Trophoblast cell (in vitro differentiated cells and primary cell): ENCODE data around the gene UQCRQ.
A peak's percentile ranks its signal among the peaks of the same experiment; 100 is the strongest.

Source experiments
- DNase-seq, 2 donors: peaks; one replicate each; pipeline ENCODE4 v3.0.0-alpha.2; 2016
- H2AFZ ChIP-seq: 2 replicates; pipeline ENCODE4 v1.6.1; 2013; ENCODE audit warnings: low read length, moderate library complexity, mild to moderate bottlenecking; ENCODE audit not compliant: insufficient read depth, poor library complexity
- H2AK5ac ChIP-seq: 2 replicates; pipeline ENCODE4 v1.6.1; 2013; ENCODE audit warnings: mild to moderate bottlenecking, low read length
- H2BK120ac ChIP-seq: 2 replicates; pipeline ENCODE4 v1.6.1; 2013; ENCODE audit warnings: low read length, mild to moderate bottlenecking, moderate library complexity; ENCODE audit not compliant: insufficient read depth, poor library complexity
- H2BK12ac ChIP-seq: 2 replicates; pipeline ENCODE4 v1.6.1; 2013; ENCODE audit warnings: mild to moderate bottlenecking, low read length, moderate library complexity
- H2BK5ac ChIP-seq: 2 replicates; pipeline ENCODE4 v1.6.1; 2013; ENCODE audit warnings: low read length, low read depth, moderate library complexity, mild to moderate bottlenecking; ENCODE audit not compliant: poor library complexity
- H3K14ac ChIP-seq: 2 replicates; pipeline ENCODE4 v1.6.1; 2013; ENCODE audit warnings: mild to moderate bottlenecking, low read length
- H3K18ac ChIP-seq: 2 replicates; pipeline ENCODE4 v1.6.1; 2013; ENCODE audit warnings: mild to moderate bottlenecking, low read length
- H3K23ac ChIP-seq: 2 replicates; pipeline ENCODE4 v1.6.1; 2013; ENCODE audit warnings: low read length
- H3K27ac ChIP-seq: 2 replicates; pipeline ENCODE4 v1.5.1; 2013; ENCODE audit warnings: low read depth, mild to moderate bottlenecking, inconsistent platforms, low read length, moderate library complexity
- H3K27me3 ChIP-seq: 2 replicates; pipeline ENCODE4 v1.6.1; 2013; ENCODE audit warnings: inconsistent platforms, mild to moderate bottlenecking, low read length, moderate library complexity; ENCODE audit not compliant: insufficient read depth
- H3K36me3 ChIP-seq, 2 experiments: 1 replicate in 1 of 2; 2 replicates in 1 of 2; pipeline ENCODE4 v1.6.1; 2013; ENCODE audit warnings: low read length in 2 of 2, mild to moderate bottlenecking in 2 of 2, moderate library complexity in 1 of 2; ENCODE audit not compliant: insufficient read depth in 2 of 2, control insufficient read depth in 1 of 2
- H3K4ac ChIP-seq: 2 replicates; pipeline ENCODE4 v1.6.1; 2013; ENCODE audit warnings: low read depth, mild to moderate bottlenecking, low read length, moderate library complexity
- H3K4me1 ChIP-seq, 2 experiments: 1 replicate in 1 of 2; 2 replicates in 1 of 2; pipeline ENCODE4 v1.6.1; 2013; ENCODE audit warnings: low read length in 2 of 2, mild to moderate bottlenecking in 2 of 2, moderate library complexity in 1 of 2; ENCODE audit not compliant: insufficient read depth in 2 of 2, control insufficient read depth in 1 of 2
- H3K4me2 ChIP-seq: 2 replicates; pipeline ENCODE4 v1.6.1; 2013; ENCODE audit warnings: inconsistent platforms, mild to moderate bottlenecking, low read length, moderate library complexity
- H3K4me3 ChIP-seq: 2 replicates; pipeline ENCODE4 v1.5.1; 2013; ENCODE audit warnings: mild to moderate bottlenecking, low read depth, low read length, inconsistent platforms
- H3K79me1 ChIP-seq: one replicate; pipeline ENCODE4 v1.6.1; 2013; ENCODE audit warnings: low read length
- H3K79me2 ChIP-seq: 2 replicates; pipeline ENCODE4 v1.6.1; 2013; ENCODE audit warnings: low read length, mild to moderate bottlenecking; ENCODE audit not compliant: control insufficient read depth, insufficient read depth, poor library complexity
- H3K9ac ChIP-seq: 2 replicates; pipeline ENCODE4 v1.6.1; 2013; ENCODE audit warnings: mild to moderate bottlenecking, low read length
- H3K9me3 ChIP-seq: 2 replicates; pipeline ENCODE4 v1.6.1; 2013; ENCODE audit warnings: low read depth, mild to moderate bottlenecking, control low read depth, inconsistent platforms, low read length; ENCODE audit not compliant: insufficient read depth
- H4K12ac ChIP-seq: 2 replicates; pipeline ENCODE4 v1.6.1; 2013; ENCODE audit warnings: low read depth, mild to moderate bottlenecking, low read length, moderate library complexity
- H4K8ac ChIP-seq: 2 replicates; pipeline ENCODE4 v1.6.1; 2013; ENCODE audit warnings: low read depth, mild to moderate bottlenecking, low read length, moderate library complexity
- H4K91ac ChIP-seq: one replicate; pipeline ENCODE4 v1.6.1; 2013; ENCODE audit warnings: low read depth, mild to moderate bottlenecking, low read length, moderate library complexity
- WGBS: extraction: QIAGEN DNeasy Blood & Tissue Kit; methylation state at CpG from one replicate; pipeline ENCODE4 v1.1.7; 2013; ENCODE audit warnings: missing lambda C conversion rate; ENCODE audit not compliant: insufficient read length, insufficient coverage; ENCODE audit errors: extremely low coverage; 5-methylcytosine and 5-hydroxymethylcytosine counted together

UQCRQ gene

GRCh38 chr5:132827943-132828673 lies 38.3 kb upstream of the UQCRQ start:
- Histone ChIP-seq H2BK12ac (no peak overlapping the region), H3K4ac (no peak overlapping the region), H4K8ac (no peak overlapping the region), H3K4me3 (no peak overlapping the region), H3K14ac (no peak overlapping the region), H3K36me3 (peaks cover 0 to 3% of the 10 kb centered on the region in 2 experiments), H3K18ac (no peak overlapping the region), H4K12ac (no peak overlapping the region), H3K9me3 (no peaks in the 10 kb centered on the region), H2AFZ (no peak overlapping the region), H2BK5ac (no peak overlapping the region), H3K4me1 (peaks cover 22 to 30% of the 10 kb centered on the region in 2 experiments), H3K27me3 (no peaks in the 10 kb centered on the region), H2BK120ac (no peak overlapping the region), H3K27ac (no peak overlapping the region), H3K9ac (no peak overlapping the region), H2AK5ac (no peak overlapping the region), H3K79me2 (peaks cover 6% of the 10 kb centered on the region), H3K79me1 (peaks cover 22% of the 10 kb centered on the region), H4K91ac (no peak overlapping the region), H3K23ac (no peak overlapping the region), H3K4me2 (no peak overlapping the region)
- DNase-seq = no peak
- no CpG with 5 or more reads among the region's 4 CpGs for WGBS

- peaks cover 6% of the 10 kb centered on the region for H3K79me2 ChIP-seq
- H4K12ac ChIP-seq = no peak overlapping the region
- no peak overlapping the region for H2BK12ac ChIP-seq
- H3K4me2 ChIP-seq = no peak overlapping the region
- no peak overlapping the region for H4K8ac ChIP-seq
- no peak overlapping the region for H3K27ac ChIP-seq
- H3K4ac ChIP-seq = no peak overlapping the region
- no peak overlapping the region for H3K23ac ChIP-seq
- peaks cover 17% of the 10 kb centered on the region for H3K79me1 ChIP-seq
- no peak overlapping the region for H4K91ac ChIP-seq
- H3K4me1 ChIP-seq = peaks cover 17 to 22% of the 10 kb centered on the region in 2 experiments
- H2BK120ac ChIP-seq = no peak overlapping the region
- H3K9ac ChIP-seq = no peak overlapping the region
- no peaks in the 10 kb centered on the region for H3K9me3 ChIP-seq
- no peak overlapping the region for H3K4me3 ChIP-seq
- H2AK5ac ChIP-seq = no peak overlapping the region
- DNase-seq = no peak
- peaks cover 0 to under 1% of the 10 kb centered on the region in 2 experiments for H3K36me3 ChIP-seq
- H3K14ac ChIP-seq = no peak overlapping the region
- WGBS = no CpG with 5 or more reads among the region's 4 CpGs
- H3K27me3 ChIP-seq = no peaks in the 10 kb centered on the region
- no peak overlapping the region for H2AFZ ChIP-seq
- H3K18ac ChIP-seq = no peak overlapping the region
- H2BK5ac ChIP-seq = no peak overlapping the region
Measured at GRCh38 chr5:132828846-132829494, 37.5 kb upstream of the UQCRQ start.

- Histone ChIP-seq H3K9me3 (no peaks in the 10 kb centered on the region), H3K4me3 (peak overlapping the region; percentile 76), H3K18ac (peak overlapping the region; percentile 92), H2BK120ac (peak overlapping the region; percentile 78), H2AK5ac (peak overlapping the region; percentile 44), H3K14ac (peak overlapping the region; percentile 94), H2BK5ac (peak overlapping the region; percentile 31), H3K79me1 (peaks cover 17% of the 10 kb centered on the region), H2AFZ (peak overlapping the region; percentile 94), H3K23ac (no peak overlapping the region), H4K8ac (peak overlapping the region; percentile 81), H3K27ac (peak overlapping the region; percentile 24), H4K91ac (peak overlapping the region; percentile 93), H4K12ac (peak overlapping the region; percentile 79), H3K4me2 (peak overlapping the region; percentile 81), H3K4me1 (peaks cover 17 to 22% of the 10 kb centered on the region in 2 experiments), H3K4ac (peak overlapping the region; percentile 50), H3K79me2 (peaks cover 6% of the 10 kb centered on the region), H3K9ac (peak overlapping the region; percentile 70), H2BK12ac (no peak overlapping the region), H3K27me3 (no peaks in the 10 kb centered on the region), H3K36me3 (no peaks in the 10 kb centered on the region)
- no CpG with 5 or more reads among the region's 75 CpGs for WGBS
- DNase-seq = peak; percentile 47 to 75
Measured at GRCh38 chr5:132829742-132830435, 36.6 kb upstream of the UQCRQ start.

GRCh38 chr5:132830436-132831094 lies 35.9 kb upstream of the UQCRQ start, which contains the start of gene SHROOM1:
SHROOM1 (minus strand) TSS chr5:132830647; CDS start chr5:132826140, 4,507 bp downstream.
- peak within 1 kb of the TSS; percentile 70 for H3K9ac ChIP-seq
- H2AK5ac ChIP-seq = peak within 1 kb of the TSS; percentile 44
- peak within 1 kb of the TSS; percentile 79 for H4K12ac ChIP-seq
- H2BK12ac ChIP-seq = no peak within 1 kb of the TSS
- DNase-seq = peak; percentile 52 to 67
- no peaks in the 10 kb centered on the region for H3K27me3 ChIP-seq
- H3K18ac ChIP-seq = peak within 1 kb of the TSS; percentile 92
- H4K8ac ChIP-seq = peak within 1 kb of the TSS; percentile 91
- H4K91ac ChIP-seq = peak within 1 kb of the TSS; percentile 93
- peak within 1 kb of the TSS; percentile 78 for H2BK120ac ChIP-seq
- WGBS = no CpG with 5 or more reads among the region's 78 CpGs
- H3K27ac ChIP-seq = peak within 1 kb of the TSS; percentile 24
- peaks cover 6% of the 10 kb centered on the region for H3K79me2 ChIP-seq
- H3K4me2 ChIP-seq = peak within 1 kb of the TSS; percentile 81
- peak within 1 kb of the TSS; percentile 76 for H3K4me3 ChIP-seq
- H2BK5ac ChIP-seq = peak within 1 kb of the TSS; percentile 31
- H3K4ac ChIP-seq = peak within 1 kb of the TSS; percentile 50
- H3K4me1 ChIP-seq = peaks cover 17 to 18% of the 10 kb centered on the region in 2 experiments
- no peak within 1 kb of the TSS for H3K23ac ChIP-seq
- H3K36me3 ChIP-seq = no peaks in the 10 kb centered on the region
- peak within 1 kb of the TSS; percentile 94 for H3K14ac ChIP-seq
- peaks cover 14% of the 10 kb centered on the region for H3K79me1 ChIP-seq
- no peaks in the 10 kb centered on the region for H3K9me3 ChIP-seq
- H2AFZ ChIP-seq = peak within 1 kb of the TSS; percentile 94
